ENCODE results near the gene FARP1.

The FARP1 gene

DNA sequence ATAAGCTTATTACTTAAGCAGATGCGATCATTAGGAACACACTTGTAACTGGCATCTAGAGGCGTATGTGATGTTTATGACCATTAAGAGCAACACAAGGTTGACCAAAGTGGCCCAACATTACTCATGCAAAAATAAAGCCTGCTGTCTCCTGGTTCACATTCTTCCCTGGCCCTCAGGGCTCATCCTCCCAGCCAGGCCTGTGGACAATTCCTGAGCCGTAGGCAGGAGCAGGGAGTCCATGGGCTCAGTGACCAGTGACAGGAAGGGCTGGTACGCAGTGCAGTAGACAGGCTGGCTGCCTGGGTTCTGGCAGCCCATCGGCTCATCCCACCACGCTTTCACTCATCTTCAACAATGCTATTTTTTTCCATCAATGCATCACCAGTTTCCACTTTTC is 328.0 kb downstream of the FARP1 start:
- no peaks in the 10 kb centered on the region for H3K27me3 ChIP-seq (ENCODE audit: low read depth)
- H3K4me1 ChIP-seq: no peaks in the 10 kb centered on the region
- no peak overlapping the region for H3K4me3 ChIP-seq
- DNase-seq (ENCODE audit: low spot score in 2 of 2): no peak
- H3K36me3 ChIP-seq (replicated peaks): peaks cover 43% of the 10 kb centered on the region
- no peaks in the 10 kb centered on the region for H3K9me3 ChIP-seq
- in situ Hi-C loops (cut with MboI; ENCODE audit: low sequenced_read_pairs): no loop called here

DNA sequence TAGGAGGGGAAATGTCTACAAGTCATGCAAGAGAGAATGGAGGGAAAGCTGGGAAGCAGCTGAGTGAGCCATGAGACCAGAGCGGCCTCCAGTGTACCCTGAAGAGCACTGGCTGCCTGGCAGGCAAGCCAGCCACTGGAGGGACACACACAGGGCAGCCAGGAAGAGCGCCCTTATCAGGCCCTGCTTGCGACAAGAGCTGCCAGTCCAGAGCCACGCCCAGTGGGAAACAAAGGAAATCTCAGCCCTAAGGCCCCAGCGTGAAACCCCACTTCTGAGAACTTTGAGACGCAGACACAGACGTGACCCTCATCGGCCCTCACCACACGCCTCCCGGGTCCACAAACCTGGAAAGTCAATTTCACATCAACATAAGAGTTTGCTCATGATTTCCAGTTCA is 329.0 kb downstream of the FARP1 start:
- in situ Hi-C loops (cut with MboI; ENCODE audit: low sequenced_read_pairs): no loop called here
- Histone ChIP-seq H3K9me3 (no peaks in the 10 kb centered on the region), H3K4me3 (no peak overlapping the region), H3K36me3 (replicated peaks) (peaks cover 34% of the 10 kb centered on the region), H3K27me3 (ENCODE audit: low read depth) (no peaks in the 10 kb centered on the region), H3K4me1 (peaks cover 5% of the 10 kb centered on the region; the same call in 1 of the 2 replicates)
- no peak for DNase-seq (ENCODE audit: low spot score in 2 of 2)

DNA sequence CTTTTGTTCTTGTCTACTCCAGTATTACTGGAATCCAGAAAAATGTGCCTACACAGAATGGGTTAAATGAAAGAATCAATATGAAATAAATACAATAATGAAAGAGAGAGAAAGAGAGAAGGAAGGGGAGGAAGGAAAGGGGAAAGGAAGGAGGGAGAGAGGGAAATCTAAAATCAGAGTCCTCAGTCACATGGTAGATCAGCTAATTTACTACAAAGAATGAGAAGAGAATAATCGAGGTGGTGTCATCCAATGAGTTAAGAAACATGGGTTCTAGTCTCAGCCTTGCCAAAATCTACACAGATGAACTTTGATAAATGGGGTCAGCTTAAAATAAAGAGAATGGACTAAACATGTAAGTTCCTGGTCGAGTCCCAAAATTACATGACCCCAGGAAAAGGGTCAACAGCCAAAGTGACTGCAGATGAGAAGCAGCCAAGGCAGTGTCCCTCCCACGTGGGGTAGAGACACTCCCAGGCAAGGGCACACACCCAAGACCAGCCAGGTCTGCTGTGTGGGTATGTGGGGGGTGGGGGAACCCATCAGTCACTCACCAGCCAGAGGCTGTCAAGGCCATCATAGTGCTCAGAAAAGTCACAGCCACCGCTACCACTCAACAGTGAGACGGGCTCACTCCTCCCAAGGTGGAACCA is 330.4 kb downstream of the FARP1 start:
- in situ Hi-C loops (cut with MboI; ENCODE audit: low sequenced_read_pairs): no loop called here

DNA sequence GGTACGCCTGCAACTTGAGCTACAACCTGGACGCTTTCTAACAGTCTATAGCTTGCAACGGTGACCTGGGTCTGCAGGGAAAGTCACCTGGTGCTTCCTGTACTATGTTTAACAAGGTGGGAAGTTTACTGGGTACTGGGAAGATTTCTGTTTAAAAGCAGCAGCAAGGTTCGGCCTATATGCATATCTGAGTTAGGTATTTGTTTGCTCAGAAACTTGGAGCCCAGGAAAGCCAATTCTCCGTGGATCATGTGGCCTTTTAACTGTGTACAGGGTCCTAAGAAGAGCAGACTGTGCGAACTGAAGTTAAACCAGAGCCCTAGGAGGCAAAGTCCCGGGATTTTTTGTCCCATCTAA is 330.9 kb downstream of the FARP1 start:
- Histone ChIP-seq H3K4me3 (no peak overlapping the region), H3K4me1 (peaks cover 5% of the 10 kb centered on the region; the same call in 1 of the 2 replicates), H3K36me3 (replicated peaks) (peaks cover 34% of the 10 kb centered on the region), H3K27me3 (ENCODE audit: low read depth) (no peaks in the 10 kb centered on the region), H3K9me3 (no peaks in the 10 kb centered on the region)
- in situ Hi-C loops (cut with MboI; ENCODE audit: low sequenced_read_pairs): no loop called here
- DNase-seq (ENCODE audit: low spot score in 2 of 2): no peak

More for the DNA sequence above, 330.4 kb downstream of the FARP1 start:
- H3K27me3 ChIP-seq (ENCODE audit: low read depth): no peaks in the 10 kb centered on the region
- H3K36me3 ChIP-seq (replicated peaks): peaks cover 34% of the 10 kb centered on the region
- no peak overlapping the region for H3K4me3 ChIP-seq
- no peaks in the 10 kb centered on the region for H3K9me3 ChIP-seq
- DNase-seq (ENCODE audit: low spot score in 2 of 2): no peak
- H3K4me1 ChIP-seq: peaks cover 5% of the 10 kb centered on the region; the same call in 1 of the 2 replicates

DNA sequence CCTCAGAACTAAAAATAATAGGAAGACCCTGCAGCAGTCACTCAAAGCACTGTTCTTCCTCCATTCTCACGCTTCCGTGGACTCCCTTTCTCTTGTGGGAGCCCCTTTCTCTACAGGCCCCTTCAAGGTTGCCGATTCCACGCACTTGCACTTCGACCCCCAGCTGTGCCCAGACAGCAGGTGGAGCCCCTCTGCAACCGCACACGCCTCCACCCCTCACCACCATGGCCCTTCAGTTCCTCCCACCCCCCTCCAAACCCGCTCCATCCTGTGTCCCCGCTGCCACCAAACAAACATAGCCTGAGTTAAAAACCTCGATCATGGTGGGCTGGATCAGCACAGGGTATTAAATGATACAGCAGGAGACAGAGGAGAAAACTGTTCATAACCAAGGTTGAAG is 331.4 kb downstream of the FARP1 start:
- peaks cover 5% of the 10 kb centered on the region; the same call in 1 of the 2 replicates for H3K4me1 ChIP-seq
- H3K36me3 ChIP-seq (replicated peaks): peaks cover 34% of the 10 kb centered on the region
- in situ Hi-C loops (cut with MboI; ENCODE audit: low sequenced_read_pairs): no loop called here
- H3K27me3 ChIP-seq (ENCODE audit: low read depth): no peaks in the 10 kb centered on the region
- H3K4me3 ChIP-seq: no peak overlapping the region
- H3K9me3 ChIP-seq: no peaks in the 10 kb centered on the region
- DNase-seq (ENCODE audit: low spot score in 2 of 2): no peak

DNA sequence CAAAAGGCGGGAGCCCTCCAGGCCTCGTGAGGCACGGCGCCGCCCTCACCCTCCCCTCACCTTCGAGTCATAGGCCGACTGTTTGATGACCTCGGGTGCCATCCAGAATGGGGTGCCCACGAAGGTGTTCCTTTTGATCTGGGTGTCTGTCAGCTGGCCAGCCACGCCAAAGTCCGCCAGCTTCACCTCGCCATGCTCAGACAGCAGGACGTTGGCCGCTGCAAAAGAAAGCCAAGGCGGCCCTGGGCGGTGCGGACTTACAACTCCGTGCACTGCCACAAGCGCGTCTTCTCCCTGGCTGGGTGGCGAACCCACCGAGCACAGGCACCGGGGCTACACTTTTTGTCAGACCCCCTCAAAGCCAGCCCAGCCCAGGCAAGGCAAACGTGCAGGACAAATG is 331.9 kb downstream of the FARP1 start:
- Histone ChIP-seq H3K9me3 (no peaks in the 10 kb centered on the region), H3K36me3 (replicated peaks) (peaks cover 34% of the 10 kb centered on the region), H3K4me3 (no peak overlapping the region), H3K4me1 (peaks cover 5% of the 10 kb centered on the region; the same call in 1 of the 2 replicates), H3K27me3 (ENCODE audit: low read depth) (no peaks in the 10 kb centered on the region)
- in situ Hi-C loops (cut with MboI; ENCODE audit: low sequenced_read_pairs): no loop called here
- no peak for DNase-seq (ENCODE audit: low spot score in 2 of 2)

DNA sequence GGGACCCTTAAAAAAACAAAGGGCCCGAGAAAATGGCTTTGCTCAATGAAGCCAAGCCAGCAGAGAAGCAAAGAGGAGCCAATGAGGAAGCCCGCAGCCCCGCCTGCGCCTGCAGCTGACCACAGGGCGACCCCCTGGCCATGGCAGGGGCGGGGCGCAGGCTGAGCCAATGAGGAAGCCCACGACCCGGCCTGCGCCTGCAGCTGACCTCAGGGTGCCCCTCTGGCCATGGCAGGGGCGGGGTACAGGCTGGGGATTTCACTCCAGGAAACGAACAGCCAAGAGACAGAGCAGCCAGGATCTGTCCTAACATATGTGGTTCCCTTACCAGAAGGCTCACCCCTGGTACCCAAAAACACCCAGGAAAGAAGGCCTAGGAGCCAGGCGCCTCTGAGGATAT is 332.6 kb downstream of the FARP1 start:
- Histone ChIP-seq H3K27me3 (ENCODE audit: low read depth) (no peaks in the 10 kb centered on the region), H3K4me1 (peaks cover 5% of the 10 kb centered on the region; the same call in 1 of the 2 replicates), H3K4me3 (no peak overlapping the region), H3K36me3 (replicated peaks) (peaks cover 33% of the 10 kb centered on the region), H3K9me3 (no peaks in the 10 kb centered on the region)
- DNase-seq (ENCODE audit: low spot score in 2 of 2): no peak
- in situ Hi-C loops (cut with MboI; ENCODE audit: low sequenced_read_pairs): no loop called here

DNA sequence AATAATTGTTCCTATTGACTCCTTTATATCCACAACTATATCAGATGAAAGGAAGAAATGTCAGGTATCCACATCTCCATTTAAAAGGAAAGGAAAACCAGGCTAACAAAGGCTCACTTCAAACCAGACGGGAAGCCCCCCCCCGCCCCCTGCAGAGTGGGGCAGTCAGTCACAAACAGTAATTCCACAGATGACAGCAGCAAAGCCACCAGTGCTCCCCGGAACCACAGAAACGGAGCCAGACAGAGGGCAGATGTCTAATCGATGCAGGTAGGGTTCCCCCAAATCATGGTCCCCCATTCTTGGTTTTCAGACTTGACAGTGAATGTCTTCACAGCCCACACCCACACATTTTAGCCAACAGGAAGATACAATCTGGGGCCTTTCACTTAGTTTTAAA is 333.2 kb downstream of the FARP1 start:
- in situ Hi-C loops (cut with MboI; ENCODE audit: low sequenced_read_pairs): no loop called here
- Histone ChIP-seq H3K4me1 (peaks cover 5% of the 10 kb centered on the region; the same call in 1 of the 2 replicates), H3K4me3 (no peak overlapping the region), H3K9me3 (no peaks in the 10 kb centered on the region), H3K36me3 (replicated peaks) (peaks cover 27% of the 10 kb centered on the region), H3K27me3 (ENCODE audit: low read depth) (no peaks in the 10 kb centered on the region)
- DNase-seq (ENCODE audit: low spot score in 2 of 2): peak in 1 of 2 experiments; percentile 6

DNA sequence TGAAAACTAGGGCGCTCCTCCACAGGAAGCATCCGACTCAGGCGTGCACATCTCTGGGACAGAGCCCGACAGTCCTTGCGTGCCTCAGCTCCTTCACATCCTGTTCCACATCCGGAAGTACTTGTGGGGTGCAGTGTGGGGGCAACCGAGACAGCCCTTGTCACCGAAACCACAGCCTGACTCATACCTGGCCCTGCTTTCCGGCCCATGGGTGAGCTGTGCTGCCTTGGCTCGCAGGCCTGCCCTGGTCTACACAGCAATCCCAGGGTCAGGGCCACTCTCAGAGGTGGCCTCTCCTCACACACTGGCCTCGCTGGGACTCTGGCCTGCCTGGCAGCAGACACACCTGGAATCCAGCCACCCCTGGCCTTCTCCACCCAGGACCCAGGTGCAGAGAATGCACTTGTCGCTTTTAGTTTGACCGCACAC is 333.7 kb downstream of the FARP1 start:
- Histone ChIP-seq H3K27me3 (ENCODE audit: low read depth) (no peaks in the 10 kb centered on the region), H3K36me3 (replicated peaks) (peaks cover 25% of the 10 kb centered on the region), H3K9me3 (no peaks in the 10 kb centered on the region), H3K4me1 (peaks cover 5% of the 10 kb centered on the region; the same call in 1 of the 2 replicates), H3K4me3 (no peak overlapping the region)
- in situ Hi-C loops (cut with MboI; ENCODE audit: low sequenced_read_pairs): no loop called here
- DNase-seq (ENCODE audit: low spot score in 2 of 2): no peak

DNA sequence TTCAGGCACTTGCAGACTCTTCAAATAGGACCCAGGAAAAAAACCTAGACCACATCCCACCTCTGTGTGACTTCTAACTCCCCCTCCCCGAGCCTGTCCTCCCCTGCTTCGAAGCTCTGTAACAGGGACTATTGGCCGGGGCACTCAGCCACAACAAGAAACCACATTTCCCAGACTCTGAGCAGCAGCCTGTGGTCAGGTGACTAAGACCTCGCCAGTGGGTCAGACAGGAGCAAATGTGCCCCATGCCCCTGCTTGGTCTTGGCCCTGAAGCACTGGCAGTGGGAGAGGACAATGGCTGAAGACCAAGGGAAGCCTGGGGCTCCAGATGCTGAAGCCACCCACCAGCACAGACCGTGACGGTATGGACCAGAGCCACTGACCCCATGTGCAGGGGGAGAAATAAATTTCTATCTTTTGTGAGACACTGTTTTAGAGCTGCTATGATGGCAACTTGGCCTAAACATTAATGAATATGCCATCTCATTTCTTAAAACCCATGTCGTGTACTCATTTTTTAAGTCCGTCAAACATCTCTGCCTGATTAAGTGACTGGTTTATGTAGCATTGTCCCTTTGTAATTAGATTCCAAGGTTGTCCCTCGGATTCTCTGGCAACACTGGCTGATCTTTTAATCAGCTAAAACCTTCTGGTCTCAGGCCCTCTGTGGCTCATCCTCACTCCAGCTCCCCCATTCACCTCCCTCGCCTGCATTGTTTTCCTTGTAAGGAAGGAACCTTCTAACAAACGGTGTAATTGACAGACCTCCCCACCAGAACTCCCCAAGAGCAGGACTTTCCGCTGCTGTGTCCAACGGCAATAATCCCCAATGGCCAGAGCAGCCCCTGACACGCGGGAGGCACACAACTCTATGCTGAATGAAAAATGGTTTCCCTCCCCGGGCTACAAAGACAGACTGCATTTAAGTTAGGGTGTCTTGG is 335.6 kb downstream of the FARP1 start:
- in situ Hi-C loops (cut with MboI; ENCODE audit: low sequenced_read_pairs): no loop called here
- peak in 1 of 2 experiments; percentile 18 for DNase-seq (ENCODE audit: low spot score in 2 of 2)
- H3K27me3 ChIP-seq (ENCODE audit: low read depth): no peaks in the 10 kb centered on the region
- no peaks in the 10 kb centered on the region for H3K9me3 ChIP-seq
- H3K36me3 ChIP-seq (replicated peaks): peaks cover 15% of the 10 kb centered on the region
- H3K4me1 ChIP-seq: peaks cover 5% of the 10 kb centered on the region; the same call in 1 of the 2 replicates
- H3K4me3 ChIP-seq: no peak overlapping the region

DNA sequence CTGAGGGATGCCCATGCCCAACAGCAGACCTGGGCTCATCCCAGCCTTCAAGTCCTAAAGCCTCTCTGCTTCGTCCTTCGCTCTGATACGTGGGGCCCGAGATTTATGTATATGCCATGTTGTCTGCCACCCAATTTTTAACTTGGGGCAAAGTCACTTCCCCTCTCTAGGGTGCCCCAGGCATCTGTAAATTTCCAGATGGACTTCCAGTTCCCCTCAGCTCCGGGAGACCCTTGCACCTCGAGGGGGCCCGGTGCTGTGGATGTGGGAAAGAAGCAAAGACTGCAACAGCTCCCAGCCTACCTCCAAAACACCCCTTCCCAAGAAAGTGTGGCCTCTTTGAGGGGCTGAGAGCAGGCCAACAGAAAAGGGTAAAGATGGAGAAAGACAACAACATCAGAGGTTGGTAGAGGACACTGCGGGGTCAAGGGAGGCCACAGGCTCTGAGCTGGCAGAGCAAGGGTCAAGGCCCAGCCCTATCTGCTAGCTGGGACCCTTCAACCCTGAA is 336.7 kb downstream of the FARP1 start:
- DNase-seq (ENCODE audit: low spot score in 2 of 2): no peak
- H3K9me3 ChIP-seq: no peaks in the 10 kb centered on the region
- peaks cover 10% of the 10 kb centered on the region for H3K4me1 ChIP-seq
- in situ Hi-C loops (cut with MboI; ENCODE audit: low sequenced_read_pairs): no loop called here
- no peak overlapping the region for H3K4me3 ChIP-seq
- no peaks in the 10 kb centered on the region for H3K27me3 ChIP-seq (ENCODE audit: low read depth)
- H3K36me3 ChIP-seq (replicated peaks): peaks cover 7% of the 10 kb centered on the region

DNA sequence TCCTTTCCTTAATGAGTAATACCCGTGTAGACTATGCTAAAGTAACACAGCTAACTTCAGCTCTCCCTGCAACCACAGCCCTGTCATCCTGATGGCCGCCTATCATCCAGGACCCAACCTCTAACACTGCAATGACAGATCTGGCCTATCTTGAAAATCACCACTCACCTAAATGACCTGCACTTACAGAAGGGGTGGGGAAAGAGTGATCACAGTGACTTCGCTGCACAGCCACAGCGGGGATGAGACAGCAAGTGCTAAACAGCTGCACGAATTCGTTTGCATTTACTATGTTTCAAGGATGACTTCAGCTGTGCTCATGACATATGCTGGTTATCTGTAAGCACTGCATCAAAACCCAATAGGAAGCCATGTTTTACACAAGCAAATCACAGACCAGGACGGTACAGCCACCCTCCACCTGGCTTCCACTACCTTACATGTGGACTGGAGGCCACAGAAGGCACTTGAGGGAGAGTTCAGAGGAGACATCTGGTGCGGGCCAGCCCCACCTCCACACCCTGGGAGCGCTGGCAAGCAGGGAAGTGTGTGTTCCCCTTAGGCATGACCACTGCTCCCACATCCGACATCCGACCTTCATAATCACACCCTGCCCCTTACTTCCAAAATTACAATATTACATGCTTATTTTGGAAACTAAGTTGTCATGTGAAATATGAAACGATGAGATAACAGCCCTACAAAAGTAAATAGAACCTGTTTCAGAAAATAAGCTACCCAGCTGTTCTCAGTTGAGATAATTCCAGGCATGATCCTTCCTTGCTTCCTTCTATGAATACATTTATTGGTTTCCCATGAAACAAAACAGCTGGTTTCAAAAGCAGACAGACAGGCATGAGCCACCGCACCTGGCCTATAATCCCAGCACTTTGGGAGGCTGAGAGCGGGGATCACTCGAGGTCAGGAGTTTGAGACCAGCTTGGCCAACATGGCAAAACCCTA is 338.3 kb downstream of the FARP1 start:
- in situ Hi-C loops (cut with MboI; ENCODE audit: low sequenced_read_pairs): no loop called here
- Histone ChIP-seq H3K36me3 (replicated peaks) (no peaks in the 10 kb centered on the region; the same call in 1 of the 2 replicates), H3K27me3 (ENCODE audit: low read depth) (no peaks in the 10 kb centered on the region), H3K4me1 (peaks cover 13% of the 10 kb centered on the region), H3K4me3 (no peak overlapping the region), H3K9me3 (no peaks in the 10 kb centered on the region)
- no peak for DNase-seq (ENCODE audit: low spot score in 2 of 2)

Measured in HAP-1 (cell line).